HG02884 (cell line): ENCODE results near the gene OR1Q1.
"Not testable (repeated sequence)": the region's sequence is repeated elsewhere in the genome, so short reads cannot be mapped to it uniquely, and the experiment has no call there.

ENCODE experiments used
- ATAC-seq: cut with Tn5 transposase; IDR thresholded peaks from one replicate; pipeline ENCODE4 v1.9.1; 2021; ENCODE audit warnings: mild to moderate bottlenecking, moderate library complexity; ENCODE audit not compliant: unreplicated experiment

Gene OR1Q1

GRCh38 chr9:122614362-122614761 is at the start of gene OR1Q1:
Gene OR1Q1 (plus strand): TSS chr9:122614738. CDS start chr9:122614738, 0 bp downstream.
- no peak for ATAC-seq

GRCh38 chr9:122567901-122568300 is 46.6 kb upstream of the OR1Q1 start:
- no peak for ATAC-seq

- no peak for ATAC-seq
These were observed 42.1 kb upstream of the OR1Q1 start for GRCh38 chr9:122572456-122572855.

- no peak for ATAC-seq
These were observed 34.7 kb upstream of the OR1Q1 start for GRCh38 chr9:122579874-122580273.

- ATAC-seq: no peak
These were observed 34.2 kb upstream of the OR1Q1 start for GRCh38 chr9:122580360-122580759.

- ATAC-seq: not testable (repeated sequence)
These were observed 31.3 kb upstream of the OR1Q1 start, which contains the start of gene OR1L8 for GRCh38 chr9:122583284-122583683. Gene OR1L8 (minus strand): TSS chr9:122583384. CDS start chr9:122568477, 14,907 bp downstream.

- no peak for ATAC-seq
These were observed 8.8 kb upstream of the OR1Q1 start for GRCh38 chr9:122605691-122606090.

- no peak for ATAC-seq
These were observed 8.0 kb upstream of the OR1Q1 start for GRCh38 chr9:122606587-122606986.

GRCh38 chr9:122609804-122610203 is 4.7 kb upstream of the OR1Q1 start:
- no peak for ATAC-seq

GRCh38 chr9:122619996-122620395 is 5.5 kb downstream of the OR1Q1 start:
- ATAC-seq: no peak

GRCh38 chr9:122642226-122642625 is 27.7 kb downstream of the OR1Q1 start:
- no peak for ATAC-seq

- ATAC-seq: no peak
These were observed 41.8 kb downstream of the OR1Q1 start for GRCh38 chr9:122656378-122656777.

- ATAC-seq: no peak
These were observed 43.0 kb downstream of the OR1Q1 start, which contains the start of gene OR1B1 for GRCh38 chr9:122657527-122657926. Gene OR1B1 (minus strand): TSS chr9:122657627.

- ATAC-seq: no peak
These were observed 46.9 kb downstream of the OR1Q1 start, which contains the start of gene OR1L1 for GRCh38 chr9:122661416-122661815. Gene OR1L1 (plus strand): TSS chr9:122661716. CDS start chr9:122661716, 0 bp downstream.
